Activated CD4-positive, alpha-beta T cell treated with anti-CD3 and anti-CD28 coated beads for 36 hours (primary cell): Measurements from ENCODE around the gene SEPTIN2. TPM values are rescaled to one million over a fixed set of nuclear protein-coding genes. Genes with fewer than 3 reads are reported as not detected.

Source experiments
- ATAC-seq: fragments of 200-7000 bp; cut with Tn5 transposase; one replicate; pipeline ENCODE4 v1.10.0; 2021; ENCODE audit warnings: mild to moderate bottlenecking, moderate library complexity
- CTCF ChIA-PET: fragments of 350-600 bp; sonication (Branson Sonifier 250); formaldehyde crosslinking; loops from one replicate; lab custom pipeline; 2021; ENCODE audit warnings: antibody characterized with exemption; lab: Charles Lee
- POLR2A ChIA-PET: fragments of 350-600 bp; sonication (Branson Sonifier 250); formaldehyde crosslinking; loops from one replicate; lab custom pipeline; 2021; ENCODE audit warnings: antibody characterized with exemption, inconsistent platforms; lab: Charles Lee
- DNase-seq: peaks from one replicate; pipeline ENCODE4 v3.0.0-alpha.2; 2020
- H3K27ac Mint-ChIP-seq: one replicate; pipeline ENCODE4 v1.8.0; 2021; ENCODE audit warnings: mixed read lengths
- H3K27me3 Mint-ChIP-seq: one replicate; pipeline ENCODE4 v1.8.0; 2021; ENCODE audit warnings: mixed read lengths
- H3K36me3 Mint-ChIP-seq: one replicate; pipeline ENCODE4 v1.8.0; 2021; ENCODE audit warnings: low read depth, mixed read lengths
- H3K4me1 Mint-ChIP-seq: one replicate; pipeline ENCODE4 v1.8.0; 2021; ENCODE audit warnings: mixed read lengths
- H3K4me3 Mint-ChIP-seq: one replicate; pipeline ENCODE4 v1.8.0; 2021; ENCODE audit warnings: mild to moderate bottlenecking, moderate library complexity, mixed read lengths
- H3K9me3 Mint-ChIP-seq: one replicate; pipeline ENCODE4 v1.8.0; 2021; ENCODE audit warnings: low read depth, mixed read lengths
- intact Hi-C, 2 experiments: fragments of 100-400 bp; cut with DNase I in 1 of 2; cut with micrococcal nuclease in 1 of 2; formaldehyde crosslinking; loops; one replicate each; pipeline versions ENCODE4 v1.14.2 to v1.15.1; 2022 to 2024; cut with DNase I, micrococcal nuclease
- total RNA-seq, 2 experiments: library from RNA; stranded (reverse); gene quantifications; one replicate each; pipeline ENCODE4 v1.2.3, GENCODE V29; 2021

Gene SEPTIN2
- 100 to 1,000 TPM; 161 to 173 TPM for total RNA-seq

DNA sequence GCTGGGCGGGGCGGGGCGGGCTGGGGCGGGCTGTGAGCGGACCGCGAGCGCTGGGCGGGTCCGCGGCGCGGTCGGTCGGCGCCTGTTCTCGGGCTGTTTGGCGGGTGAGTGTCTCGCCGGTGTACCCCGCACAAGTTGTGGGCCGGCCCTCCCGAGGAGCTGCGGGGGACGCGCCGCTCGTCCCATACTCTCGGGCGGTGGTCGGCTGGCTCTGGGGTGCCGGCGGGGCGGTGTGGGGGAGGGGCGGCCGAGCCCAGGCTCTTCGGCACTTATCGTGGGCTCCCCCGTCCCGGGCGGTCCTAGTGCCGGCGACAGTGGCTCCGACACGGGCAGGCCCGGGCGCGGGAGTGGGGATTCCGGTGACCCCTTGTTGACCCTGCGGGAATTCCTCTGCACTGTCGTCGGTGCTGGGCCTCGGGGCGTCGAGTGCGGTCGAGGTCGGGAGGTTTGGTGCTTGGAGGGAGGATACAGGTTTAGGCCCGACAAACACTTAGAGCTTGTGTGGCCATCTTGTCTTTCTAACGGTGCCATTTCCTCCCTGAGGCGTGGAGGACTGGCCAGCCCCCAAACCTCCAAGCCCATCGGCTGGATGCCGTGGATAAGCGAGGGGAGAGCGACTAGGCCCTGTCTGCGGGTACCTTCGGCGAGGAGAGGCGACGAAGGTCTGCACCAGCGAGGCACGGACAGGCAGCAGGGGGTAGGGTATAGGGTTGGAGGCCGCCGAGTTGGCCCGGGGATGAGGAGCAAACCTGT, at the start of gene SEPTIN2:
TSS of gene SEPTIN2 (plus strand) at position 47 of the 753 bp plus-strand sequence. CDS start 8,308 bp downstream, outside the sequence.
- Mint-ChIP-seq H3K9me3 (no peaks in the 10 kb centered on the region), H3K4me3 (peak within 1 kb of the TSS; percentile 100), H3K27me3 (no peaks in the 10 kb centered on the region), H3K27ac (peak within 1 kb of the TSS; percentile 100), H3K4me1 (peaks cover 71% of the 10 kb centered on the region), H3K36me3 (peaks cover 37% of the 10 kb centered on the region)
- intact Hi-C loops, result loop anchor here (1.0 to 10.0 kb wide), 28 partner anchors 40 to 1911 kb away; partner anchors contain the start of genes DTYMK (in 2 of the 2), DUSP28 (in 2 of the 2), FARP2 (in 2 of the 2) and MTERF4 (in 2 of the 2)
- ATAC-seq (peak; percentile 43), DNase-seq (peak; percentile 84)
- ChIA-PET POLR2A (interaction anchor here (0.6 to 0.9 kb wide), 4 partner anchors 13 to 369 kb away, joined by 3 to 5 read pairs (median 4); no protein-coding TSS in a partner anchor), CTCF (interaction anchor here (0.7 to 1.2 kb wide), 2 partner anchors 22 to 166 kb away, joined by 3 read pairs; partner anchors contain the start of gene PASK)

DNA sequence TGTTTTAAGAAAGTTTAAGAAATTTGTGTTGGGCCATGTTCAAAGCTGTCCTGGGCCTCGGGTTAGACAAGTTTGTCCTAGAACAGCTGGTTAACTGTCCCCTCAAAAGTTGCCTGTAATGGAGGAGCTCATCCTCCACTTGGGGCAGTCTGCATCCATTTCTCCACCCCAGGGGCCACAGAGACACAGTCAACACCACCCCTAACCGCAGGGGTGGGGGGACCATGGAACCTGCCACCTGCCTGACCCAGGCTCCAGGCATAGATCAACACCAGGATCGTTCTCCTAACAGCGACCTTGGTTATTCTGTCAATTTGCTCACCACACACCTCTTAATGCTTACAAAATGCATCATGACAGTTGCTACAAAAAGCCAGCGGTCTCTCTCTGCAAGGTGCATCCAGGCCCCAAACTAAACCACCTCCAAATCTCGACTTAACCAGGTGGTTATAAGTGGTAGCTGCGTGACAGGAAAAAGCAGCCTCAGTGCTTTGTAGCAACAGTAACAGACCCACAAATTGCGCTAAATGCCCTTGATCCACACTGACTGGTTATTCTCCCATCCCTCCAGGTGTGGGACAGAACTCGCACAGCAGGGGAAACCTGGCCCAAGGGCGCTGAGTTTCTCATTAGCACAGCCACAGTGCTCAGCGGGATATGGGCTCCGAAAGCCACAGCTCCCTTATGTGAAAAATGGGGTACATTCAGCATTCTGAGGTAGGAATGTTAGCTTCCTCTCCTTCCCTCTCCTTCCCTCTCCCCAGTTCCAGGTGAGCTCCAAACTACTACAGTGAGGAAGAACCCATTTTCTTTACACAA, 48.3 kb upstream of the SEPTIN2 start:
- no peak overlapping the region for H3K4me3 Mint-ChIP-seq
- H3K4me1 Mint-ChIP-seq, result peaks cover 27% of the 10 kb centered on the region
- H3K27ac Mint-ChIP-seq, result no peak overlapping the region
- H3K9me3 Mint-ChIP-seq, result no peaks in the 10 kb centered on the region
- ChIA-PET POLR2A (interaction anchor here (0.6 kb wide), 1 partner anchor 43 kb away, joined by 3 read pairs; no protein-coding TSS in a partner anchor), CTCF (interaction anchor here (0.9 kb wide), 1 partner anchor 14 kb away, joined by 3 read pairs; no protein-coding TSS in a partner anchor)
- H3K27me3 Mint-ChIP-seq, result no peaks in the 10 kb centered on the region
- ATAC-seq (no peak), DNase-seq (no peak)
- intact Hi-C loops, result no loop called here
- peaks cover 34% of the 10 kb centered on the region for H3K36me3 Mint-ChIP-seq

DNA sequence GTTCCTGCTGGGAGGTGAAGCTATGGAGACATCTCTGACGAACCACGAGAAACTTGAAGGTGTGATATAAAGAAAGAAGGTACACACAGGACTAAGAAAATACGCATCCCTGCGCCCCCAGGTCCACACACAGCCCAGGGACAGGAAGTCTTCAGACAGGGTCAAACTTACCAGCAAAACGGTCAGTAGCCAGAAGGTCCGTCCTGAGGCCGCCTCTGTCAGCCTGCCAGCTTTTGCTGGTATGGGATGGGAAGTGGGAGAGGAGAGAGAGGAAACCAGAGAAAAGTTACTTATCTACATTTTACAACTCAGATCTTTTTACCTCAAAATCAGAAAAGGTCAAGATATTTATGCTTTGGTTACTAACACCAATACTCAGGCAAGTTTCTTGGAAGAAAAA, 47.4 kb upstream of the SEPTIN2 start:
- DNase-seq (no peak), ATAC-seq (no peak)
- ChIA-PET POLR2A (no interaction called here), CTCF (interaction anchor here (0.8 to 0.9 kb wide), 2 partner anchors 11 to 14 kb away, joined by 3 read pairs; no protein-coding TSS in a partner anchor)
- Mint-ChIP-seq H3K9me3 (no peaks in the 10 kb centered on the region), H3K4me3 (no peak overlapping the region), H3K4me1 (peaks cover 31% of the 10 kb centered on the region), H3K36me3 (peaks cover 27% of the 10 kb centered on the region), H3K27ac (no peak overlapping the region), H3K27me3 (no peaks in the 10 kb centered on the region)
- intact Hi-C loops, result no loop called here

DNA sequence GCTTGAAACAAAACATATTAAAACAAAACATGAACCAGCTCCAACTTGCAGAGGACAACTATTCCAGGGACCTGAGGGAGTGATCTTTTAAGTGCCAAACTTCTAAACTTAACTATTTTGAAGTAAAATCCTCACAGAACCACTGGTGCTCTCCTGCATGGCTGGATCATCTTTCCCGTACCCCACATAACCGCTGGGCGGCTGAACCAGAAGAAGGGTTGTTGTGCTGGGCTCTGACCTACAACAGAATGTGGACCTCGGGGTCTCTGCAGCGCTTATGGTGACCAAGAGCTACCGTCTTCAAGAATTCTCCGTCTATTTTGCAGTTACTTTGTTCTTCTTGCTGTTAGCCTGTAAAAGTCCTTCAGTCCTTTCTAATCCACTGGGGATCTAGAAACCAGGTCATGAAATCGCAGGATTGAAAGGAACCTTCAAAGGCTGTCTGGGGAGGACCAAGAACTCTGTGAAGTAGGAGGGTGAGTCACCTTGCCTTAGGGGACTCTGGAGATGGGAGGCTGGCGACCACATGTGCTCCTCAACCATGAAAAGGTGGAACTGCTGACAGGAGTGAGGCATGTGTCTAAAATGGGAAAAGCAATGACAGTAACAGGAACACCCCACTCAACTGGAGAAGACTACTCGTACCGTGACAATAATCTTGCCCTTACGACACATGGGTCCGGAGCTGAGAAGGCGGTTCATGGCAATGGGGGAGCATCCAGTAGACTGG, 46.8 kb upstream of the SEPTIN2 start:
- H3K36me3 Mint-ChIP-seq, result peaks cover 24% of the 10 kb centered on the region
- POLR2A ChIA-PET, result no interaction called here
- no peaks in the 10 kb centered on the region for H3K9me3 Mint-ChIP-seq
- H3K27ac Mint-ChIP-seq, result peak overlapping the region; percentile 2
- intact Hi-C loops, result no loop called here
- H3K4me1 Mint-ChIP-seq, result peaks cover 36% of the 10 kb centered on the region
- H3K4me3 Mint-ChIP-seq, result no peak overlapping the region
- no peak for ATAC-seq
- no peak for DNase-seq
- H3K27me3 Mint-ChIP-seq, result no peaks in the 10 kb centered on the region
- CTCF ChIA-PET, result interaction anchor here (0.8 to 1.2 kb wide), 2 partner anchors 12 to 91 kb away, joined by 3 read pairs; no protein-coding TSS in a partner anchor

DNA sequence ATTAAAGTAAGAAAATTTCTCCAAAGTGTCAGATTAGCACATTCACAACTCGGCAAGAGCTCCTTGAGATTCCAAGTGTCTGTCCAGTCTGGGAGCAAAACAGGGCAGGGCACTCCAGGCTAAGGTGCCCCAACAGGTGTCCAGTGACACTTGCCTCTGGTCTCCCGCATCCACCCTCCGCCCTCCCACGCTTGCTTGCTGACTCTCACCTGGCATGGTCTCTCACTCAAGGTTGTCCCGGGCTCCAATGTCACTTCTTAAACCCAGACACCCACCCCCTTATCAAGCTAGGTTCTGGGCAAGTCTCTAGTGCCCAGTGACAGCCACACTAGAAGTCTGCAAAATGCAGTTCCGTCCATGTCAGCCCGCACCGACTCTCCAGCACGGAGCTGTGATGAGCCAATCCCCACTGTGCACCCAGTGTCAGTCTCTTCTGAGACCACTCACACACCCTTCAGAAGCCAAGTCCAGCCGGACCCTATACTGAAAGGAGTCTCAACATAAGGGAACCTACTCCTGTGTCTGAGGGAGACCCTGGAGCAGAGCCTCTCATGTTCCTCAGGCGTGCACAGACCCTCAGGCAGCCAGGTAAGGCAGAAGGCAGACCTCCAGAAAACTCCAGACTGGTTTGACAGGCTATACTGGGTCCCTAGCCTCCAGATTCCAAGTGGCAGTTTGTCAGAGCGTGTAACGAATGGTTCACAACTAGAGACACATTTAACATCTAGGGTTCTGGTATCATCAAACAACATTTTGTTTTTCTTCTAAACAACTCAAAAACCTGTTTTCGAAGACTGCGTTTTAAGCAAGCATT, 45.8 kb upstream of the SEPTIN2 start:
- no peak overlapping the region for H3K27ac Mint-ChIP-seq
- POLR2A ChIA-PET, result no interaction called here
- H3K4me1 Mint-ChIP-seq, result peaks cover 44% of the 10 kb centered on the region
- ATAC-seq (no peak), DNase-seq (no peak)
- intact Hi-C loops, result loop anchor here in 1 of 2 experiments (5.0 kb wide), 1 partner anchor 47 kb away; the partner anchor contains the start of genes HDLBP and SEPTIN2
- H3K4me3 Mint-ChIP-seq, result no peak overlapping the region
- H3K9me3 Mint-ChIP-seq, result no peaks in the 10 kb centered on the region
- H3K27me3 Mint-ChIP-seq, result no peaks in the 10 kb centered on the region
- CTCF ChIA-PET, result interaction anchor here (1.2 kb wide), 1 partner anchor 90 kb away, joined by 3 read pairs; no protein-coding TSS in a partner anchor
- H3K36me3 Mint-ChIP-seq, result peaks cover 28% of the 10 kb centered on the region

DNA sequence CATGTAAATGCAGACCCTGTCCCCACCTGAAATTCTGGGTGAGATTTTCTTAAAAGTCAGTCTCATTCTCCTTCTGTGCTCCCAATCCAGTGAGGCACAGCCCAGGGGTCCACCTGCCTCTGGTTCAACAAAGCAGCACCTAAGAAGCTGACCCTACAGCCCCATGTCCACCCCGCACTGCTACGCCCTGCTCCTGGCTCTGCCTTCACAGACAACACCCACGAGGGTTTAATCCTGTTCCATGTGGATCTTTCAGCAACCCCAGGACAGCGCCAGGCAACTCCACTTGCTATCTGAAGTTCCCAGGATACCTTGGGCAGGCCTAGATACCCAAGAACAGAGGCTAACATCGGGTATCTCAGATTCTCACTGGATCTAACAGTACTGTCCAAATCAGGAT, 45.2 kb upstream of the SEPTIN2 start:
- ATAC-seq (no peak), DNase-seq (no peak)
- peaks cover 31% of the 10 kb centered on the region for H3K36me3 Mint-ChIP-seq
- peaks cover 5% of the 10 kb centered on the region for H3K9me3 Mint-ChIP-seq
- ChIA-PET POLR2A (no interaction called here), CTCF (no interaction called here)
- H3K4me3 Mint-ChIP-seq, result peak overlapping the region; percentile 77
- H3K4me1 Mint-ChIP-seq, result peaks cover 46% of the 10 kb centered on the region
- H3K27me3 Mint-ChIP-seq, result no peaks in the 10 kb centered on the region
- no peak overlapping the region for H3K27ac Mint-ChIP-seq
- intact Hi-C loops, result loop anchor here in 1 of 2 experiments (5.0 kb wide), 1 partner anchor 47 kb away; the partner anchor contains the start of genes HDLBP and SEPTIN2

DNA sequence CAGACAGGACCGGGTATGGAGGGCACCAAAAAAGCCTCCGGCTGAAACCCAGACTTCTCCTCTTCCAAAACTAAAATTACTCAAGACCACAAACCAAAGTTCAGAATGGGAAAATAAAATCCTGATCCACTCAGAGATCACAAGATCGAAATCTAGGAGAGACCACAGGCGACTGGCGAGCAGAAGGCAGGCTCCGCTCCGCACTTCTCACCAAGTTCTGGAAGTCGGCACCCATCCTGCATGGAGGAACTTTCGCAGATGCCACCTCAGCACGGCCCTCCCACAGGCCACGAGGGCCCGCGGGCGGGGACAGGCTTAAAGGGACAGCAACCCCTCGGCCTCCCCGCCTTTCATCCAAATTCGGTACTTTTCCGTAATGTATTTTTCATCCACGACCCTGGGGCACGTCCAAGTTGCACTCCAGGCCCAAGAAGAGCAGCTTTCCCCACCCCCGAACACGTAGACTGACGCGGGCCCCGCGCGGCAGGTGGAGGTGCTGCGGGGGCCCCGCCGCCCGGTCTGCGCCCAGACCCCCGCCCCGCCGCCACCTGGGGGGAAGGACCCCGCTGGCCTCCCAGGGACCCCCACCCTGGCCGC, 43.9 kb upstream of the SEPTIN2 start:
- H3K4me3 Mint-ChIP-seq, result peak overlapping the region; percentile 77
- peak; percentile 72 for DNase-seq
- peaks cover 46% of the 10 kb centered on the region for H3K4me1 Mint-ChIP-seq
- peaks cover 31% of the 10 kb centered on the region for H3K36me3 Mint-ChIP-seq
- peak; percentile 59 for ATAC-seq
- ChIA-PET CTCF (no interaction called here), POLR2A (no interaction called here)
- peaks cover 9% of the 10 kb centered on the region for H3K9me3 Mint-ChIP-seq
- H3K27ac Mint-ChIP-seq, result peak overlapping the region; percentile 89
- intact Hi-C loops, result loop anchor here (1.0 to 5.0 kb wide), 6 partner anchors 38 to 236 kb away; partner anchors contain the start of genes HDLBP (in 2 of the 2), SEPTIN2 (in 2 of the 2), FARP2 (in 1 of the 2) and PASK (in 1 of the 2)
- no peaks in the 10 kb centered on the region for H3K27me3 Mint-ChIP-seq

DNA sequence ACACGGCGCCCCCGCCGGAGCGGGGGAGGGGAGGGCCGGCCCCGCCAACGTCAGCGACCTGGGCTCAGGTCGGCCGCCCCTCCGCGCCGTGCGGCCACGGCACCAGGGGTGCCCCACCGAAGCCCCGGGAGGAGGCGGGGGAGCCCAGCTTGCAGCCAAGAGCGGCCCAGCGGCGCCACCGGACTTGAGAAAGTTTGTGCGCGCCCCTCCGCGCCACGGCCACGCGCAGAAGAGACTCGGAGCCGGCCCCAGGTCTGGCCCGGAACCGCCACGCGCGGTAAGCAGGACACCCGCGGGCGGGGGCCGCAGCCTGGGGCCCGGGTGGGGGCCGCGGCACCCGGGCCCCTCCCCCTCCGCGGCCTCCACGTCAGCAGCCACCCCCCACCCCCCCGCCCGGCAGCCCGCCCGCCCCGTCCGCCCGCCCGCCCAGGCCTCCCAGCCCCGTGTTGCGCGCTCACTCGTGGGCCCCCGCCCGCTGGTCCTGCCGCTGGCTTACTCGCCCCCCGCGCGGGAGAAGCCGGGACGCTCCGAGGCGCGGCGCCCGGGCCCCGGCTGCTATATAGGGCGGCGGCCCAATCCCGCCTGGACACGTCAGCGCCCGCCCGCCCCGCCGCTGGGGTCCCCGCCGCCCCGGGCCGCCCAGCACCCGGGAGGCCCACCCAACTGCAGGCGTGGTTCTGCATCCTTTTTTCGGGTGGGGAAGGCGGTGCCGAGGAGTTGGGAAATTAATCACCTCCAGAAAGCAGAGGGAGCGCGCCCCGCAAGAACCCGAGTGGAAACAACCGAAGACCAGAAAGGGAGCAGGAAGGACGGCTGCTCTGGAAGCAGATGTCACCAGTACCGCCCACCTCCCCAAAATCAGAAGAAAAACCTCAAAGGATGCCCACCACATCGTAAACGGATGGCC, 43.2 kb upstream of the SEPTIN2 start:
- no peak overlapping the region for H3K27ac Mint-ChIP-seq
- ChIA-PET POLR2A (no interaction called here), CTCF (no interaction called here)
- H3K4me3 Mint-ChIP-seq, result peak overlapping the region; percentile 77
- peak; percentile 77 for ATAC-seq
- DNase-seq, result peak; percentile 56
- H3K9me3 Mint-ChIP-seq, result peaks cover 9% of the 10 kb centered on the region
- intact Hi-C loops, result loop anchor here (1.0 to 5.0 kb wide), 6 partner anchors 38 to 236 kb away; partner anchors contain the start of genes HDLBP (in 2 of the 2), SEPTIN2 (in 2 of the 2), FARP2 (in 1 of the 2) and PASK (in 1 of the 2)
- peaks cover 32% of the 10 kb centered on the region for H3K36me3 Mint-ChIP-seq
- H3K27me3 Mint-ChIP-seq, result no peaks in the 10 kb centered on the region
- peaks cover 47% of the 10 kb centered on the region for H3K4me1 Mint-ChIP-seq
